NCI-H82 treated with DMSO at 0.1 percent for 48 hours (cell line): ENCODE measurements around the gene RPN2.

Source experiments
- DNase-seq: peaks from one replicate; lab custom pipeline; 2025; ENCODE audit not compliant: unreplicated experiment; lab: John Stamatoyannopoulos, UW

Gene RPN2

GRCh38 chr20:37179683-37180524 is 774 bp downstream of the RPN2 start:
- no peak for DNase-seq

GRCh38 chr20:37185686-37186085 is 6.6 kb downstream of the RPN2 start:
- DNase-seq = no peak

- no peak for DNase-seq
These were observed 9.7 kb downstream of the RPN2 start for GRCh38 chr20:37188787-37189186.

- DNase-seq = no peak
These were observed 10.4 kb downstream of the RPN2 start for GRCh38 chr20:37189416-37190016.

- no peak for DNase-seq
These were observed 11.4 kb downstream of the RPN2 start for GRCh38 chr20:37190354-37191112.

- DNase-seq = peak; percentile 78
These were observed 13.2 kb downstream of the RPN2 start for GRCh38 chr20:37192137-37192854.

- no peak for DNase-seq
These were observed 14.1 kb downstream of the RPN2 start for GRCh38 chr20:37193226-37193625.

- no peak for DNase-seq
These were observed 14.7 kb downstream of the RPN2 start for GRCh38 chr20:37193821-37194220.

- DNase-seq = no peak
These were observed 15.7 kb downstream of the RPN2 start for GRCh38 chr20:37194621-37195417.

GRCh38 chr20:37198932-37199660 is 20.0 kb downstream of the RPN2 start:
- no peak for DNase-seq

- no peak for DNase-seq
These were observed 21.2 kb downstream of the RPN2 start for GRCh38 chr20:37200376-37200775.

- DNase-seq = no peak
These were observed 22.0 kb downstream of the RPN2 start for GRCh38 chr20:37200926-37201826.

- no peak for DNase-seq
These were observed 22.7 kb downstream of the RPN2 start for GRCh38 chr20:37201827-37202162.

GRCh38 chr20:37202267-37202943 is 23.3 kb downstream of the RPN2 start:
- no peak for DNase-seq

- DNase-seq = no peak
These were observed 24.9 kb downstream of the RPN2 start for GRCh38 chr20:37204056-37204455.

GRCh38 chr20:37205130-37205529 is 26.0 kb downstream of the RPN2 start:
- no peak for DNase-seq

- no peak for DNase-seq
These were observed 26.7 kb downstream of the RPN2 start for GRCh38 chr20:37205794-37206193.

- no peak for DNase-seq
These were observed 28.0 kb downstream of the RPN2 start for GRCh38 chr20:37207171-37207570.
